A673 (cell line): ENCODE results near the gene ISCA2. TPM values are rescaled to one million over a fixed set of nuclear protein-coding genes. Genes with fewer than 3 reads are reported as not detected.

Source experiments
- BruUV-seq: library from RNA; stranded (reverse); fragments of 400-500 nt; replicated peaks from 2 replicates; lab custom pipeline; 2021; lab: Mats Ljungman, UMichigan
- CTCF ChIA-PET: fragments of 300-600 bp; sonication (Branson Sonifier 250); formaldehyde crosslinking; loops from one replicate; lab custom pipeline; 2022; ENCODE audit warnings: antibody characterized with exemption; lab: Charles Lee
- POLR2A ChIA-PET: fragments of 300-600 bp; sonication (Branson Sonifier 250); formaldehyde crosslinking; loops from one replicate; lab custom pipeline; 2022; ENCODE audit warnings: antibody characterized with exemption; ENCODE audit not compliant: low non-redundant PET; lab: Charles Lee
- DNase-seq: peaks from one replicate; pipeline ENCODE4 v3.0.0-alpha.2; 2015; ENCODE audit warnings: low spot score
- H3K27ac ChIP-seq: fragments of 200-600 bp; sonication (generic); 2 replicates; pipeline ENCODE4 v1.5.1; 2016; ENCODE audit warnings: mixed run types, low read depth, mild to moderate bottlenecking, mixed read lengths, antibody characterized with exemption, low read length; ENCODE audit not compliant: poor library complexity, severe bottlenecking
- H3K27me3 ChIP-seq: fragments of 200-600 bp; sonication (generic); replicated peaks from 2 replicates; pipeline ENCODE4 v1.6.1; 2017; ENCODE audit warnings: mixed run types, low read depth, mild to moderate bottlenecking, mixed read lengths, antibody characterized with exemption, low read length; ENCODE audit not compliant: insufficient read depth, poor library complexity
- H3K36me3 ChIP-seq: fragments of 200-600 bp; sonication (generic); 2 replicates; pipeline ENCODE4 v1.6.1; 2016; ENCODE audit warnings: mixed run types, mild to moderate bottlenecking, mixed read lengths, antibody characterized with exemption, low read length; ENCODE audit not compliant: insufficient read depth, poor library complexity, severe bottlenecking
- H3K4me1 ChIP-seq: fragments of 200-600 bp; sonication (generic); 2 replicates; pipeline ENCODE4 v1.6.1; 2017; ENCODE audit warnings: mixed run types, mild to moderate bottlenecking, mixed read lengths, antibody characterized with exemption, low read length; ENCODE audit not compliant: insufficient read depth, poor library complexity, severe bottlenecking
- H3K4me3 ChIP-seq: fragments of 200-600 bp; sonication (generic); 2 replicates; pipeline ENCODE4 v1.5.1; 2016; ENCODE audit warnings: low read depth, mixed run types, mild to moderate bottlenecking, mixed read lengths, low read length; ENCODE audit not compliant: poor library complexity, severe bottlenecking
- H3K9me3 ChIP-seq: fragments of 200-600 bp; sonication (generic); 2 replicates; pipeline ENCODE4 v1.6.1; 2016; ENCODE audit warnings: mixed run types, low read depth, mild to moderate bottlenecking, mixed read lengths, antibody characterized with exemption, low read length; ENCODE audit not compliant: poor library complexity, severe bottlenecking
- CTCF ChIP-seq: fragments of 300-800, 200-600 bp; sonication (generic); conservative IDR thresholded peaks from 2 replicates; pipeline ENCODE4 v1.5.1; 2017; ENCODE audit warnings: low read depth, mild to moderate bottlenecking, antibody characterized with exemption, low read length, moderate library complexity, mixed read lengths
- EZH2 ChIP-seq: fragments of 200-600 bp; sonication (generic); IDR thresholded peaks from 2 replicates; pipeline ENCODE4 v1.6.1; 2017; ENCODE audit warnings: borderline replicate concordance, low read depth, mild to moderate bottlenecking, mixed read lengths, antibody characterized with exemption, low read length; ENCODE audit not compliant: poor library complexity, severe bottlenecking
- intact Hi-C: fragments of 100-400 bp; cut with micrococcal nuclease; formaldehyde crosslinking; loops from one replicate; pipeline ENCODE4 v1.10.0; 2022; ENCODE audit not compliant: unreplicated experiment
- total RNA-seq: library from RNA; stranded (reverse); gene quantifications from 2 replicates; pipeline ENCODE4 v1.2.3, GENCODE V29; 2021

Gene ISCA2
- total RNA-seq, 1 experiment from 2014 or later, result 25.5 TPM

GRCh38 chr14:74526854-74527585, 33.5 kb downstream of the ISCA2 start:
- no peaks in the 10 kb centered on the region for H3K36me3 ChIP-seq

GRCh38 chr14:74527736-74528280, 34.2 kb downstream of the ISCA2 start:
- Histone ChIP-seq H3K9me3 (no peaks in the 10 kb centered on the region), H3K27ac (no peak overlapping the region), H3K36me3 (no peaks in the 10 kb centered on the region), H3K27me3 (no peaks in the 10 kb centered on the region), H3K4me3 (no peak overlapping the region), H3K4me1 (no peaks in the 10 kb centered on the region)
- CTCF ChIA-PET, result no interaction called here
- POLR2A ChIA-PET, result no interaction called here
- DNase-seq, result no peak
- no TSS peak for BruUV-seq
- intact Hi-C loops, result no loop called here
- TF ChIP-seq EZH2, result no peak
- no peak for TF ChIP-seq CTCF

More at GRCh38 chr14:74526854-74527585, 33.5 kb downstream of the ISCA2 start:
- Histone ChIP-seq H3K27ac (no peak overlapping the region), H3K4me1 (no peaks in the 10 kb centered on the region), H3K27me3 (no peaks in the 10 kb centered on the region), H3K4me3 (no peak overlapping the region), H3K9me3 (no peaks in the 10 kb centered on the region)
- intact Hi-C loops, result no loop called here
- no peak for DNase-seq
- no peak for TF ChIP-seq CTCF
- TF ChIP-seq EZH2, result no peak
- BruUV-seq, result no TSS peak
- ChIA-PET POLR2A (no interaction called here), CTCF (no interaction called here)

GRCh38 chr14:74528406-74528805, 34.8 kb downstream of the ISCA2 start:
- ChIA-PET CTCF (no interaction called here), POLR2A (no interaction called here)

More at GRCh38 chr14:74528406-74528805, 34.8 kb downstream of the ISCA2 start:
- Histone ChIP-seq H3K4me3 (no peak overlapping the region), H3K9me3 (no peaks in the 10 kb centered on the region), H3K27me3 (no peaks in the 10 kb centered on the region), H3K4me1 (no peaks in the 10 kb centered on the region), H3K36me3 (no peaks in the 10 kb centered on the region), H3K27ac (no peak overlapping the region)
- intact Hi-C loops, result no loop called here
- DNase-seq, result no peak
- TF ChIP-seq CTCF (no peak), EZH2 (no peak)
- no TSS peak for BruUV-seq
